Measurements from ENCODE around the gene ARFGEF3. TPM values are rescaled to one million over a fixed set of nuclear protein-coding genes. Genes with fewer than 3 reads are reported as not detected.

ARFGEF3 gene
- total and polyA plus RNA-seq, 8 donors: 5.8 to 22.6 (median 8.1) TPM

GRCh38 chr6:138248011-138248410 is 86.3 kb downstream of the ARFGEF3 start:
- Histone ChIP-seq H3K9me3 (no peaks in the 10 kb centered on the region), H3K27me3 (no peaks in the 10 kb centered on the region), H3K4me3 (no peak overlapping the region), H3K4me1 (no peaks in the 10 kb centered on the region), H3K36me3 (no peaks in the 10 kb centered on the region), H3K27ac (no peak overlapping the region)
- ATAC-seq (no peak), DNase-seq (no peak)
- TF ChIP-seq CTCF (IDR thresholded peaks at IDR 0.05): no peak
- intact Hi-C loops (cut with DNase I): no loop called here

- no peak for TF ChIP-seq CTCF (IDR thresholded peaks at IDR 0.05)
- Histone ChIP-seq H3K4me3 (no peak overlapping the region), H3K27me3 (no peaks in the 10 kb centered on the region), H3K9me3 (no peaks in the 10 kb centered on the region), H3K36me3 (peaks cover 0 to 2% of the 10 kb centered on the region in 2 donors), H3K27ac (no peak overlapping the region), H3K4me1 (no peaks in the 10 kb centered on the region)
- intact Hi-C loops (cut with DNase I): no loop called here
- ATAC-seq (no peak), DNase-seq (no peak)
Observed at GRCh38 chr6:138248878-138249277, 87.1 kb downstream of the ARFGEF3 start.

GRCh38 chr6:138250053-138250452 is 88.3 kb downstream of the ARFGEF3 start:
- intact Hi-C loops (cut with DNase I): no loop called here
- no peaks in the 10 kb centered on the region for H3K27me3 ChIP-seq
- peak overlapping the region in 1 of 2 donors; percentile 44 for H3K27ac ChIP-seq
- no peak overlapping the region for H3K4me3 ChIP-seq
- no peak for TF ChIP-seq CTCF (IDR thresholded peaks at IDR 0.05)
- H3K36me3 ChIP-seq: peaks cover 0 to 5% of the 10 kb centered on the region in 2 donors
- no peaks in the 10 kb centered on the region for H3K9me3 ChIP-seq
- DNase-seq: no peak
- no peaks in the 10 kb centered on the region for H3K4me1 ChIP-seq
- no peak for ATAC-seq

GRCh38 chr6:138250513-138251247 is 88.9 kb downstream of the ARFGEF3 start:
- H3K27me3 ChIP-seq: no peaks in the 10 kb centered on the region
- DNase-seq (peak in 2 of 4 donors; percentile 58 to 67), ATAC-seq (peak; percentile 94)
- no peak for TF ChIP-seq CTCF (IDR thresholded peaks at IDR 0.05)
- no peaks in the 10 kb centered on the region for H3K9me3 ChIP-seq
- intact Hi-C loops (cut with DNase I): no loop called here
- H3K4me1 ChIP-seq: no peaks in the 10 kb centered on the region
- peaks cover 0 to 10% of the 10 kb centered on the region in 2 donors for H3K36me3 ChIP-seq
- no peak overlapping the region for H3K4me3 ChIP-seq
- H3K27ac ChIP-seq: peak overlapping the region; percentile 43 to 44

GRCh38 chr6:138253731-138254130 is 92.0 kb downstream of the ARFGEF3 start:
- no peak for TF ChIP-seq CTCF (IDR thresholded peaks at IDR 0.05)
- DNase-seq: no peak
- no peak overlapping the region for H3K4me3 ChIP-seq

More at GRCh38 chr6:138253731-138254130, 92.0 kb downstream of the ARFGEF3 start:
- H3K9me3 ChIP-seq: no peaks in the 10 kb centered on the region
- no peak overlapping the region for H3K27ac ChIP-seq
- ATAC-seq: no peak
- H3K27me3 ChIP-seq: no peaks in the 10 kb centered on the region
- H3K4me1 ChIP-seq: peaks cover 0 to 1% of the 10 kb centered on the region in 2 donors
- peaks cover 0 to 14% of the 10 kb centered on the region in 2 donors for H3K36me3 ChIP-seq
- intact Hi-C loops (cut with DNase I): no loop called here
